PFSK-1 (cell line): Measurements from ENCODE around the gene TP53TG5.

Experiments used
- FOXP2 ChIP-seq: optimal IDR thresholded peaks from 2 replicates; pipeline ENCODE3; 2011; ENCODE audit warnings: borderline replicate concordance, control low read depth, inconsistent platforms; ENCODE audit not compliant: insufficient read depth; ENCODE audit errors: extremely low read length, extremely low read depth
- POLR2AphosphoS5 ChIP-seq: IDR thresholded peaks from 2 replicates; pipeline ENCODE4 v1.6.1; 2012; ENCODE audit warnings: low read depth, mild to moderate bottlenecking, control low read depth, low read length, moderate library complexity
- REST ChIP-seq, 2 experiments: IDR thresholded peaks; 2 replicates each; pipeline versions ENCODE4 v1.6.1 to v1.8.0; 2011 to 2012; ENCODE audit warnings: low read depth in 2 of 2, low read length in 2 of 2, control low read depth in 1 of 2, inconsistent platforms in 1 of 2, mild to moderate bottlenecking in 1 of 2, moderate library complexity in 1 of 2; ENCODE audit not compliant: insufficient read depth in 1 of 2
- TAF1 ChIP-seq: IDR thresholded peaks from 2 replicates; pipeline ENCODE4 v1.6.1; 2012; ENCODE audit warnings: low read length, control low read depth, borderline replicate concordance; ENCODE audit not compliant: insufficient read depth

DNA sequence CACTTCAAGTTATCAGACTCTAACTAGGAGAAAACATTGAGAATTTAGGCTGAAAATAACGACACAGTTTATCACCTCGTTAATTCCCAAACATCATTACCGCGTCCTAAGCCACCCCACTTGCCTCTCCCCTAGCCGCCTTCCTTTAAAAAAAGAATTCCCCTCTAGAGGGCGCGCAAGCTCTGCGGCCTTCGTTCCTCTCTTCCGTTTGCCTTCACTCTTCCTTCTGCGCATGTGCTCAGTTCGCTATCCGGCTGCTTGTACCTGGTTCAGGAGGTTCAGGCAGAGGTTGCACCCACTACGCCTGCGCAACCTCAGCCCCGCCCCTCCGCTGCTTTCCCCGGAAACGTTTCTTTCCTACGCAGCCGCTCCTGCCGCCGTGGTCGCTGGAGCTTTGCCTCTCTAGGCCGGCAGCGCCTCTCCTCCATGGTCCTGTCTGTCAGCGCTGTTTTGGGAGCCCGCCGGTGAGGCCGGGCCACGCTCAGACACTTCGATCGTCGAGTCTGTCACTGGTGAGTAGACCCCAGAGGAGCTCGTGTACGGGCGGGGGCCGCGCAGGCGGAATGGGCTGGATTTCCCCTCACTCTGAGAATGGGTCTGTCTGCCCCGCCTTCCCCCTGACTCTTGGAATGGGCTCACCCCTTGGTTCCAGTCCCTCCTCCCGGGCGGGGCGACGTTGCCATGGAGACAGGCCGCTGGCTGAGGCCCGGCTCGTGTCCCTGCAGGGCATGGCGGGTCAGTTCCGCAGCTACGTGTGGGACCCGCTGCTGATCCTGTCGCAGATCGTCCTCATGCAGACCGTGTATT is 15.1 kb downstream of the TP53TG5 start, which contains the start of gene SYS1:
- TF ChIP-seq REST (IDR thresholded peaks at IDR 0.05; ENCODE audit: insufficient read depth in 1 of 2, low read depth in 2 of 2, low read length in 2 of 2), result 0 out of 4 replicates have a peak, but pooled peaks of 1 of the 2 experiments have one; percentile 8
- peak; percentile 96 for TF ChIP-seq POLR2AphosphoS5
- TF ChIP-seq FOXP2, result peak; percentile 9
- TF ChIP-seq TAF1, result peak; percentile 53; the same call in 1 of the 2 replicates
